ENCODE results near the gene B4GAT1. TPM values are rescaled to one million over a fixed set of nuclear protein-coding genes. Genes with fewer than 3 reads are reported as not detected.
A peak's percentile ranks its signal among the peaks of the same experiment; 100 is the strongest.

B4GAT1 gene
- total and polyA plus RNA-seq, 4 experiments from 2014 or later = 9.7 to 12.7 (median 11.0) TPM

GRCh38 chr11:66315921-66316811 is 31.3 kb downstream of the B4GAT1 start:
- H3K9me3 Mint-ChIP-seq = peaks cover 0 to 9% (median 3%) of the 10 kb centered on the region in 8 donors
- ChIA-PET CTCF (ENCODE audit: partially characterized antibody) (interaction anchor here (1.0 kb wide), 1 partner anchor 9 kb away, joined by 3 read pairs; no protein-coding TSS in a partner anchor), POLR2A (ENCODE audit: partially characterized antibody) (interaction anchor here (1.4 kb wide), 1 partner anchor 322 kb away, joined by 4 read pairs; the partner anchor contains the start of gene RBM4)
- peaks cover 0 to 1% of the 10 kb centered on the region in 2 donors for H3K36me3 Mint-ChIP-seq
- Histone ChIP-seq H3K4me1 (ENCODE audit: insufficient read depth, low read length) (peaks cover 43% of the 10 kb centered on the region), H3K27ac (ENCODE audit: low read depth, low read length) (no peak overlapping the region), H3K36me3 (ENCODE audit: insufficient read depth, low read length) (no peaks in the 10 kb centered on the region), H3K4me3 (ENCODE audit: low read length in 2 of 2) (no peak overlapping the region), H3K9me3 (ENCODE audit: control insufficient read depth in 1 of 2, low read length in 2 of 2) (no peaks in the 10 kb centered on the region), H3K27me3 (ENCODE audit: insufficient read depth, low read length) (no peaks in the 10 kb centered on the region)
- H3K27ac Mint-ChIP-seq = no peak overlapping the region
- DNase-seq = no peak
- H3K27me3 Mint-ChIP-seq = peaks cover 2% of the 10 kb centered on the region in 2 donors
- peaks cover 14 to 46% (median 29%) of the 10 kb centered on the region in 4 donors for H3K4me1 Mint-ChIP-seq
- H3K4me3 Mint-ChIP-seq = peak overlapping the region in 1 of 8 donors; percentile 11
- intact Hi-C loops (cut with micrococcal nuclease) = no loop called here

- CTCF ChIA-PET (ENCODE audit: partially characterized antibody) = interaction anchor here (1.0 kb wide), 1 partner anchor 9 kb away, joined by 3 read pairs; no protein-coding TSS in a partner anchor
- intact Hi-C loops (cut with micrococcal nuclease) = no loop called here
These were observed 31.9 kb downstream of the B4GAT1 start for GRCh38 chr11:66315498-66315885.

DNA sequence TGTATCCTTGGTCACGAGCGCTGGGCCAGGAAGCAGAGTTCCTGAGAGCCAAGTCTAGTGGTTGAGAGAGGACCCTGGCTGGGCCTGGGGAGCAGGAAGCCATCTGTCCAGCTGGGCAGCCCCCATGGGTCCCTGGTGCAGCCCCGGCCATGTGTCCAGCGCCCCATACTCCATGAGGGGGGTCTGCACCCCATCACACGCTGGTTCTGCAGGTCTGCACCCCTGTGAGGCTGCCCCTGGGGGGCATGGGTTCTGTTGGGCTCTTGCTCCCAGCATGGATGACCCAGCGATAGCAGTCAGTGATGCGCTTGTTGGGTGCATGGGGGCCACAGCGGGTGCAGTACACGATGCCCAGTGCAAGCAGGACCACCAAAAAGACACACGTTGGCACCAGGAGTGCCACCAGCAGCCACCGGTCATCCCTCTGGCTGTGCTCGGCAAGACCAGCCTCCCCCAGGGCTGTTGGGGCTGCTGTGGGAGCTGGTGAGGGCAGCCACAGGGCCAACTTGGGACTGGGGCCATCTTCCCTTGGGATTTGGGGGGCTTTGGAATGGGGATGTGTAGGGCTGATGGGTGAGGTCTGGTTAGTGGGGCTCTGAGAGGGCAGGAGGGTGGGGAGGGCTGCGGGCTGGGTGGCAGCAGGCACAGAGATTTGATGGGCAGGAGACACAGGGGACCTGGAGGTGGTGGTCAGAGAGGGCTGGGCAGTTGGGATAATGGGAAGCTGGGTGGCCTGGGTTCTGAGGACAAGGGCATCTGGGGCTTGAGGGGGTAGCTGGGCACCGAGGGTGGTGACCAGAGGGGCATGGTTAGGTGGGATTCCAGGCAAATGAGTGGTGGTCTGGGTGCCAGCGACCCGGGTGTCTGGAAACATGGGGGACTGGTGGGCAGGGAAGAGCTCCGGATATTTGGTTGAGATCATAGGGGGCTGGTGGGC is 32.6 kb downstream of the B4GAT1 start:
- Histone ChIP-seq H3K4me1 (ENCODE audit: insufficient read depth, low read length) (peaks cover 43% of the 10 kb centered on the region), H3K4me3 (ENCODE audit: low read length in 2 of 2) (no peak overlapping the region), H3K27ac (ENCODE audit: low read depth, low read length) (no peak overlapping the region), H3K27me3 (ENCODE audit: insufficient read depth, low read length) (no peaks in the 10 kb centered on the region), H3K9me3 (ENCODE audit: control insufficient read depth in 1 of 2, low read length in 2 of 2) (no peaks in the 10 kb centered on the region), H3K36me3 (ENCODE audit: insufficient read depth, low read length) (no peaks in the 10 kb centered on the region)
- Mint-ChIP-seq H3K9me3 (peaks cover 0 to 6% (median 0%) of the 10 kb centered on the region in 8 donors), H3K27ac (peak overlapping the region in 5 of 7 donors; percentile 22 to 84 (median 60)), H3K4me1 (peaks cover 14 to 43% (median 27%) of the 10 kb centered on the region in 4 donors), H3K4me3 (peak overlapping the region in 1 of 8 donors; percentile 64), H3K36me3 (peaks cover 0 to 1% of the 10 kb centered on the region in 2 donors), H3K27me3 (peaks cover 2% of the 10 kb centered on the region in 2 donors)
- CTCF ChIA-PET (ENCODE audit: partially characterized antibody) = interaction anchor here (1.0 kb wide), 1 partner anchor 10 kb away, joined by 3 read pairs; no protein-coding TSS in a partner anchor
- DNase-seq = no peak
- POLR2A ChIA-PET (ENCODE audit: partially characterized antibody) = interaction anchor here (4.4 kb wide), 1 partner anchor 30 kb away, joined by 37 read pairs; the partner anchor contains the start of gene BRMS1
- intact Hi-C loops (cut with micrococcal nuclease) = loop anchor here (5.0 kb wide), 1 partner anchor 362 kb away; the partner anchor contains the start of gene RBM4B

More at GRCh38 chr11:66315498-66315885, 31.9 kb downstream of the B4GAT1 start:
- Histone ChIP-seq H3K4me1 (ENCODE audit: insufficient read depth, low read length) (peaks cover 43% of the 10 kb centered on the region), H3K27ac (ENCODE audit: low read depth, low read length) (no peak overlapping the region), H3K4me3 (ENCODE audit: low read length in 2 of 2) (no peak overlapping the region), H3K9me3 (ENCODE audit: control insufficient read depth in 1 of 2, low read length in 2 of 2) (no peaks in the 10 kb centered on the region), H3K36me3 (ENCODE audit: insufficient read depth, low read length) (no peaks in the 10 kb centered on the region), H3K27me3 (ENCODE audit: insufficient read depth, low read length) (no peaks in the 10 kb centered on the region)
- Mint-ChIP-seq H3K27ac (peak overlapping the region in 3 of 7 donors; percentile 22 to 84 (median 83)), H3K9me3 (peaks cover 0 to 9% (median 3%) of the 10 kb centered on the region in 8 donors), H3K27me3 (peaks cover 2% of the 10 kb centered on the region in 2 donors), H3K36me3 (peaks cover 0 to 1% of the 10 kb centered on the region in 2 donors), H3K4me1 (peaks cover 14 to 46% (median 29%) of the 10 kb centered on the region in 4 donors), H3K4me3 (no peak overlapping the region)
- no peak for DNase-seq
- POLR2A ChIA-PET (ENCODE audit: partially characterized antibody) = interaction anchor here (4.4 kb wide), 1 partner anchor 29 kb away, joined by 37 read pairs; the partner anchor contains the start of gene BRMS1

- ChIA-PET CTCF (ENCODE audit: partially characterized antibody) (no interaction called here), POLR2A (ENCODE audit: partially characterized antibody) (interaction anchor here (4.4 kb wide), 1 partner anchor 31 kb away, joined by 37 read pairs; the partner anchor contains the start of gene BRMS1)
- intact Hi-C loops (cut with micrococcal nuclease) = loop anchor here (5.0 kb wide), 1 partner anchor 363 kb away; the partner anchor contains the start of gene RBM4B
- no peaks in the 10 kb centered on the region for H3K9me3 ChIP-seq (ENCODE audit: control insufficient read depth in 1 of 2, low read length in 2 of 2)
- H3K27ac ChIP-seq (ENCODE audit: low read depth, low read length) = no peak overlapping the region
- H3K4me1 ChIP-seq (ENCODE audit: insufficient read depth, low read length) = peaks cover 40% of the 10 kb centered on the region
- no peak for DNase-seq
- H3K4me3 Mint-ChIP-seq = peak overlapping the region in 7 of 8 donors; percentile 24 to 64 (median 53)
- no peaks in the 10 kb centered on the region for H3K36me3 ChIP-seq (ENCODE audit: insufficient read depth, low read length)
- no peak overlapping the region for H3K4me3 ChIP-seq (ENCODE audit: low read length in 2 of 2)
- H3K36me3 Mint-ChIP-seq = peaks cover 0 to 1% of the 10 kb centered on the region in 2 donors
- H3K4me1 Mint-ChIP-seq = peaks cover 14 to 37% (median 25%) of the 10 kb centered on the region in 4 donors
- H3K27ac Mint-ChIP-seq = peak overlapping the region; percentile 52 to 87 (median 80)
- peaks cover 0 to 4% (median 0%) of the 10 kb centered on the region in 8 donors for H3K9me3 Mint-ChIP-seq
- peaks cover 2% of the 10 kb centered on the region in 2 donors for H3K27me3 Mint-ChIP-seq
- no peaks in the 10 kb centered on the region for H3K27me3 ChIP-seq (ENCODE audit: insufficient read depth, low read length)
These were observed 33.3 kb downstream of the B4GAT1 start for GRCh38 chr11:66314186-66314501.

- ChIA-PET POLR2A (ENCODE audit: partially characterized antibody) (interaction anchor here (1.0 to 4.4 kb wide), 13 partner anchors 8 to 1124 kb away, joined by 3 to 53 read pairs (median 10); partner anchors contain the start of genes B4GAT1, BRMS1, EHBP1L1 and PACS1), CTCF (ENCODE audit: partially characterized antibody) (interaction anchor here (1.2 to 4.7 kb wide), 8 partner anchors 8 to 90 kb away, joined by 3 to 110 read pairs (median 32); partner anchors contain the start of genes B4GAT1, BRMS1 and RIN1)
- no peaks in the 10 kb centered on the region for H3K9me3 Mint-ChIP-seq
- no peaks in the 10 kb centered on the region for H3K27me3 ChIP-seq (ENCODE audit: insufficient read depth, low read length)
- intact Hi-C loops (cut with micrococcal nuclease) = loop anchor here (2.0 to 5.0 kb wide), 2 partner anchors 125 to 364 kb away; partner anchors contain the start of genes MRPL11 and RBM4B
- no peaks in the 10 kb centered on the region for H3K36me3 ChIP-seq (ENCODE audit: insufficient read depth, low read length)
- DNase-seq = peak in 1 of 5 donors; percentile 46
- peak overlapping the region; percentile 78 to 88 for H3K4me3 ChIP-seq (ENCODE audit: low read length in 2 of 2)
- no peaks in the 10 kb centered on the region for H3K9me3 ChIP-seq (ENCODE audit: control insufficient read depth in 1 of 2, low read length in 2 of 2)
- peak overlapping the region; percentile 62 for H3K27ac ChIP-seq (ENCODE audit: low read depth, low read length)
- peak overlapping the region; percentile 87 to 99 (median 98) for H3K27ac Mint-ChIP-seq
- H3K4me1 ChIP-seq (ENCODE audit: insufficient read depth, low read length) = peaks cover 34% of the 10 kb centered on the region
- H3K4me3 Mint-ChIP-seq = peak overlapping the region; percentile 89 to 97 (median 94)
- peaks cover 0 to 1% of the 10 kb centered on the region in 2 donors for H3K36me3 Mint-ChIP-seq
- peaks cover 2% of the 10 kb centered on the region in 2 donors for H3K27me3 Mint-ChIP-seq
- peaks cover 10 to 31% (median 20%) of the 10 kb centered on the region in 4 donors for H3K4me1 Mint-ChIP-seq
These were observed 33.9 kb downstream of the B4GAT1 start for GRCh38 chr11:66313321-66314185.
